SK-N-SH (cell line): ENCODE data around the gene NTM.

Source experiments
- GATA2 ChIP-seq: sonication (generic); formaldehyde crosslinking; IDR thresholded peaks from 2 replicates; pipeline ENCODE4 v1.5.0; 2020; ENCODE audit warnings: mild to moderate bottlenecking, missing genetic modification reagents
- POLR2AphosphoS5 ChIP-seq: IDR thresholded peaks from 2 replicates; pipeline ENCODE4 v1.6.1; 2012; ENCODE audit warnings: low read depth, low read length
- RCOR1 ChIP-seq: fragments of 150-350 bp; IDR thresholded peaks from 2 replicates; pipeline ENCODE4 v1.6.1; 2017; ENCODE audit warnings: antibody characterized with exemption, low read length
- SIN3A ChIP-seq: IDR thresholded peaks from 2 replicates; pipeline ENCODE4 v1.6.1; 2012; ENCODE audit warnings: low read depth, mild to moderate bottlenecking, low read length, moderate library complexity, borderline replicate concordance
- TF ChIP-seq, protein P1 (sequence below): fragments of 200-600 bp; sonication (generic); IDR thresholded peaks from 2 replicates; pipeline ENCODE4 v1.6.1; 2017; ENCODE audit warnings: antibody characterized with exemption, mild to moderate bottlenecking, moderate library complexity
- TF ChIP-seq, protein P2 (sequence below): IDR thresholded peaks from 2 replicates; pipeline ENCODE4 v1.6.1; 2012; ENCODE audit warnings: mild to moderate bottlenecking, low read depth, low read length, moderate library complexity

DNA sequence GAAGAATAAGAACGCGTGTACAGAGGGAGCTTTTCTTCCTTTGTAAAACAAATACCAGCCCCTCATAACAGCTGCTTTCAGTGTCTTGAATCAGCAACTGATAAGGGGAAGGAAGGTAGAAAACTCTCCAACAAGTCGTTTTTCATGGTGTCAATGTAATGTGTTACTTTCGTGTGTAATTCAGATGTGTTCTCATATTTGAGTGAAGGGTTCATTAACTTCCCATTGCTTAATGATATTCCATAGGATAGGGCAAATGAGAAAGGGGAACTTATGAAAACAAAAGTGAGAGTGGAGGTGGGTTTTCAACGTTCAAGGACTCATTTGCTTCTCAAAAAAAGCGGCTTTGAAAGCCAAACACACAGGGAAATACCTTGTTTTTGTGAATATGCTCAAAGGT, 452.1 kb downstream of the NTM start:
- TF ChIP-seq SIN3A, result no peak
- TF ChIP-seq, protein P1, sequence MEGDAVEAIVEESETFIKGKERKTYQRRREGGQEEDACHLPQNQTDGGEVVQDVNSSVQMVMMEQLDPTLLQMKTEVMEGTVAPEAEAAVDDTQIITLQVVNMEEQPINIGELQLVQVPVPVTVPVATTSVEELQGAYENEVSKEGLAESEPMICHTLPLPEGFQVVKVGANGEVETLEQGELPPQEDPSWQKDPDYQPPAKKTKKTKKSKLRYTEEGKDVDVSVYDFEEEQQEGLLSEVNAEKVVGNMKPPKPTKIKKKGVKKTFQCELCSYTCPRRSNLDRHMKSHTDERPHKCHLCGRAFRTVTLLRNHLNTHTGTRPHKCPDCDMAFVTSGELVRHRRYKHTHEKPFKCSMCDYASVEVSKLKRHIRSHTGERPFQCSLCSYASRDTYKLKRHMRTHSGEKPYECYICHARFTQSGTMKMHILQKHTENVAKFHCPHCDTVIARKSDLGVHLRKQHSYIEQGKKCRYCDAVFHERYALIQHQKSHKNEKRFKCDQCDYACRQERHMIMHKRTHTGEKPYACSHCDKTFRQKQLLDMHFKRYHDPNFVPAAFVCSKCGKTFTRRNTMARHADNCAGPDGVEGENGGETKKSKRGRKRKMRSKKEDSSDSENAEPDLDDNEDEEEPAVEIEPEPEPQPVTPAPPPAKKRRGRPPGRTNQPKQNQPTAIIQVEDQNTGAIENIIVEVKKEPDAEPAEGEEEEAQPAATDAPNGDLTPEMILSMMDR, result no peak
- TF ChIP-seq, protein P2, sequence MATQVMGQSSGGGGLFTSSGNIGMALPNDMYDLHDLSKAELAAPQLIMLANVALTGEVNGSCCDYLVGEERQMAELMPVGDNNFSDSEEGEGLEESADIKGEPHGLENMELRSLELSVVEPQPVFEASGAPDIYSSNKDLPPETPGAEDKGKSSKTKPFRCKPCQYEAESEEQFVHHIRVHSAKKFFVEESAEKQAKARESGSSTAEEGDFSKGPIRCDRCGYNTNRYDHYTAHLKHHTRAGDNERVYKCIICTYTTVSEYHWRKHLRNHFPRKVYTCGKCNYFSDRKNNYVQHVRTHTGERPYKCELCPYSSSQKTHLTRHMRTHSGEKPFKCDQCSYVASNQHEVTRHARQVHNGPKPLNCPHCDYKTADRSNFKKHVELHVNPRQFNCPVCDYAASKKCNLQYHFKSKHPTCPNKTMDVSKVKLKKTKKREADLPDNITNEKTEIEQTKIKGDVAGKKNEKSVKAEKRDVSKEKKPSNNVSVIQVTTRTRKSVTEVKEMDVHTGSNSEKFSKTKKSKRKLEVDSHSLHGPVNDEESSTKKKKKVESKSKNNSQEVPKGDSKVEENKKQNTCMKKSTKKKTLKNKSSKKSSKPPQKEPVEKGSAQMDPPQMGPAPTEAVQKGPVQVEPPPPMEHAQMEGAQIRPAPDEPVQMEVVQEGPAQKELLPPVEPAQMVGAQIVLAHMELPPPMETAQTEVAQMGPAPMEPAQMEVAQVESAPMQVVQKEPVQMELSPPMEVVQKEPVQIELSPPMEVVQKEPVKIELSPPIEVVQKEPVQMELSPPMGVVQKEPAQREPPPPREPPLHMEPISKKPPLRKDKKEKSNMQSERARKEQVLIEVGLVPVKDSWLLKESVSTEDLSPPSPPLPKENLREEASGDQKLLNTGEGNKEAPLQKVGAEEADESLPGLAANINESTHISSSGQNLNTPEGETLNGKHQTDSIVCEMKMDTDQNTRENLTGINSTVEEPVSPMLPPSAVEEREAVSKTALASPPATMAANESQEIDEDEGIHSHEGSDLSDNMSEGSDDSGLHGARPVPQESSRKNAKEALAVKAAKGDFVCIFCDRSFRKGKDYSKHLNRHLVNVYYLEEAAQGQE, result no peak
- TF ChIP-seq POLR2AphosphoS5, result no peak
- no peak for TF ChIP-seq RCOR1
- no peak for TF ChIP-seq GATA2 (CRISPR knock-in tag)
